Pulmonary artery endothelial cell (primary cell): ENCODE results near the gene ADAMTS6. TPM values are rescaled to one million over a fixed set of nuclear protein-coding genes. Genes with fewer than 3 reads are reported as not detected.

Source experiments
- DNase-seq: peaks from one replicate; pipeline ENCODE4 v3.0.0-alpha.2; 2011; ENCODE audit warnings: low read depth, low spot score
- total RNA-seq: library from RNA; depleted of rRNA; stranded (reverse); fragments of >200 nt; gene quantifications from 2 replicates; pipeline ENCODE4 v1.2.3, GENCODE V29; 2014

Gene ADAMTS6
- total RNA-seq, 1 donor from 2014 or later = 73.1 TPM

- no peak for DNase-seq
Observed at GRCh38 chr5:65279603-65280002, 202.1 kb downstream of the ADAMTS6 start.

DNA sequence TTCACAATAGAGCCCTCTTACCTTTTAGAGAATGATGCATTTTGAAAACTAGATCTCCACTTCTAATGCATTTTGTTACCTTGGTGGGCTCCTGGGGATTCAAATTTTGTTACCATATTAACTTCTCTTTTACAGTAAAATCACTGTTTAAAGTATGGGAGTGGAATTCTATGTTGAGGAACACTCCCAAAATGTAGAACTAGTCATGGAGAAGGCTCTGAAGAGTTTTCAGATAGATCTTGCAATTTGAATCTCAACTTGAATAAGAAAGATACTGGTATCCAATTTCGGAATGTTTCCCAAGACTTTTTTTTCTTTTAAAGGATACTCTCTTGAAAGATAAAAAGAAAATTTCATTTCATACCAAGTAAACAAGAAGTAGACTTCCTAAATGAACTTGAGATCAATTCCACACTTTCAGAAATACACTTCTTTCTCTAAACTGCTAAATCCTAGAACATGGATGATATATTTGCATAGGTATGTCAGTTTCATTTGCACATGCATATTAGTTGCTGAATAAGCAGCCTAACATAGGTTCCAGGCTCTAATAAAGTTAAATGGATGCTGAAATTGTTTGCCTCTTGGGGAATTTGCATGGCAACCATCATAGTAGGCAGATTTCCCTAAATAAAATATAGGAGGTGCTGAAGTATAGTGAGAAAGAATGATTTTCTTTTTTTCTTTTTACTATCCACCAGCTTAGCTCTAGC lies 205.4 kb downstream of the ADAMTS6 start:
- DNase-seq = no peak

- no peak for DNase-seq
Observed at GRCh38 chr5:65271906-65272305, 209.8 kb downstream of the ADAMTS6 start.

- no peak for DNase-seq
Observed at GRCh38 chr5:65268525-65268924, 213.2 kb downstream of the ADAMTS6 start.

DNA sequence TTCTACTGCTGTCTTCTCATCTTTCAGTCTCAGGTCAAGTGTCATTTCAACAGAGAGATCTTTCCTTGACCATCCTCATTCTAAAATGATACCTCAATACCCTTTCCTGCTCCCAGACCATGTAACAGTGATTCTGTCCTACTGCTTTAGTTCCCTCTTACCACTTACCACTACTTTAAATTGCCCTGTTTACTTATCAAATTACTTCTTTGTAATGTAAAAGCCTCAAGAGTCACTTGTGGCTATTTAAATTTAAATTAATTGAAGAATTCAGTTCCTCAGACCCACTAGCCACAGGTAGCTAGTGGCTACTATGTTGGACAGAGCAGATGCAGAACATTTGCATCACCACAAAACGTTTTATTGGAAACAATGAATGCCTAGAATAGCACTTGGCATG lies 217.3 kb downstream of the ADAMTS6 start:
- no peak for DNase-seq

GRCh38 chr5:65263321-65263720 lies 218.4 kb downstream of the ADAMTS6 start:
- no peak for DNase-seq

- DNase-seq = peak; percentile 32
Observed at GRCh38 chr5:65262649-65263059, 219.1 kb downstream of the ADAMTS6 start.

GRCh38 chr5:65262096-65262495 lies 219.6 kb downstream of the ADAMTS6 start:
- DNase-seq = peak; percentile 43

GRCh38 chr5:65261499-65261898 lies 220.2 kb downstream of the ADAMTS6 start:
- no peak for DNase-seq

GRCh38 chr5:65255294-65255693 lies 226.4 kb downstream of the ADAMTS6 start:
- DNase-seq = no peak

DNA sequence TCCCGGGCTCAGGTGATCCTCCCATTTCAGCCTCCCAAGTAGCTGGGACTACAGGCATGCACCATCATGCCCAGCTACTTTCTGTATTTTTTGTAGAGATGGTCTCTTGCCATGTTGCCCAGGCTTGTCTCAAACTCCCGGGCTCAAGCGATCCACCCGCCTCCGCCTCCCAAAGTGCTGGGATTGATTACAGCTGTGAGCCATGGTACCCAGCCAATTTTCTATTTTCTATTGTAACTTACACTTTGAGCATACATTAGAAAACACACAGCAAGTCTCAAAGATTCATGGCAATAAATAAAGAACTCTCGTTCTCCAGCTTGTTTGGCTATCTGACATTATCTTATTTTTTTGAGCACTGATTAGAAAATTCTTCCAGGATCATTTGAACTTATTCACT lies 228.7 kb downstream of the ADAMTS6 start:
- DNase-seq = no peak

GRCh38 chr5:65248896-65249295 lies 232.8 kb downstream of the ADAMTS6 start:
- DNase-seq = no peak

DNA sequence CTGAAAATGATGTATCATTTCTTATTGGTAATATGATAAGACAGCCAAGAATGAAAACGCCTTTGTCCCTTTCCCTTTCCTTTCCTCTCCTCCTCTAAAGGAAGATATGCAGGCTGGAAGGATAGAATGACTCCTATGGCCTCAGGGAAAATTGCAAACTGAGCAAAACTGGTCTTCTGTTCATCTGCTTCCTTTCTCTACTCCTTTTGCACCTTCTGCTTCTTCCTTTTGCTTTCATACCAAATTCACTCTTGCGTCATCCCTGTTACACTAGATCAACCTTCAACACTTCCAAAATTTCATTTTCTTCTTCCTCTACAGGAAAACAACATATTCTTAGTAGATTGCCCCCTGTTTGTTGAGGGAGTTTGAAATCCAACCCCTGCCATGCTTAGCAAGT lies 234.1 kb downstream of the ADAMTS6 start:
- no peak for DNase-seq

GRCh38 chr5:65246741-65247140 lies 235.0 kb downstream of the ADAMTS6 start:
- no peak for DNase-seq

- DNase-seq = peak; percentile 19
Observed at GRCh38 chr5:65244031-65244430, 237.7 kb downstream of the ADAMTS6 start.

GRCh38 chr5:65243161-65243560 lies 238.6 kb downstream of the ADAMTS6 start:
- no peak for DNase-seq

GRCh38 chr5:65229841-65230240 lies 251.9 kb downstream of the ADAMTS6 start:
- DNase-seq = no peak

- DNase-seq = no peak
Observed at GRCh38 chr5:65213921-65214525, 267.7 kb downstream of the ADAMTS6 start.

GRCh38 chr5:65209341-65209740 lies 272.4 kb downstream of the ADAMTS6 start:
- DNase-seq = peak; percentile 83

DNA sequence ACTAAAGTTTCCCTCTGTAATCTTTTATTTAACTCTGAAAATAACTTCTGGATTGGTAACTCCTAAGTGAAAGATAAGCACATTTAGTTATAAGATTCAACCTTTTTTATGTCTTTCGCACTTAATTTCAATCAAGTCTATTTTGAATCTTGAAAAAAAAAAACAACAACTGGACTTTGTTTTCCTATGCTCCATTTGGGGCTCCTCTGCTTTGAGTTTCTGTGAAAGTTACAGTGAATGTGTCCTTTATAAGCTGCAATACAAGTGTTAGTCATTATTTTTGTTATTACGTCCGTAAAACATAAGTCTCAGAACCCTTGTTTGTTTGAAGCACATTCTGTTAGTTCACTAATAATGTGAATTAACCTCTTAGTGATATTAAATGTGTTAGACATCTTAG lies 276.8 kb downstream of the ADAMTS6 start:
- DNase-seq = no peak

DNA sequence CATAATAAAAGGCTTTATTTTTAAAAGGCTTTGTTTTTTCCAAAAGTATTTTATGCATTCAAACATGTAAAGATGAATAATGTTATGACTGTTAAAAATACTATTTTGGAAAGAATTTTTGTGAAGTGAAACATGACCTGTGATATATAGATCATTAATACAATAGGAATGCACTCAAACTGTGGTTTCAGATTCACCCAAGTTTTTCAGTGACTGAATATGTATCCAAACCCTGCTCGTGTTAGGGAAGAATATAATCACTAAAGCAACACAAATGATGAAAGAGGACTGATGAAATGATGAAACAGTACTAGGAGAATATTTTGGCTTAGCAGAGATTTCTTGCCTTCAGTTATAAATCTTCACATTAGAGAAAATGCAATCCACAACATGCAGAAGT lies 278.0 kb downstream of the ADAMTS6 start:
- no peak for DNase-seq

- DNase-seq = no peak
Observed at GRCh38 chr5:65199993-65200675, 281.6 kb downstream of the ADAMTS6 start.
